GM21447 (cell line): ENCODE data around the gene FBXO36.

ENCODE experiments used
- ATAC-seq: cut with Tn5 transposase; IDR thresholded peaks from one replicate; pipeline ENCODE4 v1.9.1; 2021; ENCODE audit not compliant: unreplicated experiment

Gene FBXO36

GRCh38 chr2:230043025-230043424 lies 120.7 kb downstream of the FBXO36 start:
- no peak for ATAC-seq

GRCh38 chr2:230043461-230043860 lies 121.2 kb downstream of the FBXO36 start:
- ATAC-seq, result no peak

GRCh38 chr2:230046491-230046890 lies 124.2 kb downstream of the FBXO36 start:
- ATAC-seq, result no peak

- ATAC-seq, result no peak
These were observed 125.8 kb downstream of the FBXO36 start for GRCh38 chr2:230048010-230048671.

GRCh38 chr2:230050136-230050535 lies 127.8 kb downstream of the FBXO36 start:
- no peak for ATAC-seq

GRCh38 chr2:230052299-230052698 lies 130.0 kb downstream of the FBXO36 start:
- ATAC-seq, result no peak

- ATAC-seq, result no peak
These were observed 131.6 kb downstream of the FBXO36 start for GRCh38 chr2:230053753-230054478.

GRCh38 chr2:230060672-230061293 lies 138.5 kb downstream of the FBXO36 start:
- no peak for ATAC-seq
